NCI-H2081 (cell line): ENCODE data around the gene BICRA.
"Not testable (repeated sequence)": the region's sequence is repeated elsewhere in the genome, so short reads cannot be mapped to it uniquely, and the experiment has no call there.

ENCODE experiments used
- DNase-seq, 2 experiments: peaks; one replicate each; lab custom pipeline; 2025; lab: John Stamatoyannopoulos, UW

Gene BICRA

DNA sequence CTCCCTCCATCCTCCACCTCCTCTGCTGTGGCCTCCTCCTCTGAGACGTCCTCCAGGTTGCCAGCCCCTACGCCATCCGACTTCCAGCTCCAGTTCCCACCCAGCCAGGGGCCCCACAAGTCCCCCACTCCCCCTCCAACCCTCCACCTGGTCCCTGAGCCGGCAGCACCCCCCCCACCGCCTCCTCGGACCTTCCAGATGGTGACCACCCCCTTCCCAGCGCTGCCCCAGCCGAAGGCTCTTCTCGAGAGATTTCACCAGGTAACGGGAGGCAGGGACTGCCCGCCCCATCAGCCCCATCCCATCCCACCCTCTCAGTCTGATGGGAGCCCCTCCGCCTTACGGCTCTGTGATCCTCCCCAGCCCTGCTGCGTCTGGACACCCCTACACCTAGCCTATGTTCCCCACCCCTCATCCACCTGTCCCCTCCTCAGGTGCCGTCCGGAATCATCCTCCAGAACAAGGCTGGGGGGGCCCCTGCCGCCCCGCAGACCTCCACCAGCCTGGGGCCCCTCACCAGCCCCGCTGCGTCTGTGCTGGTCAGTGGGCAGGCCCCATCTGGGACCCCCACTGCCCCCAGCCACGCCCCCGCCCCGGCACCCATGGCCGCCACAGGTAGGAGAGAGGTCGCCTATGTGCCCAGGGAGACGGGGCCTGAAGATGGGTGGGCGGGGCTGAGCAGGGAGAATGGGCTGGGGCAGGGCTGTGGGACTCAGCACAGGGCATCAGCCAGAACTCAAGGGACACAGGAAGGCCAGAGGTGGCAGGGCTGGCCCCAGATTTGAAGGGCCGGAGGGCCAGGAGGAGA, 85.7 kb downstream of the BICRA start:
- DNase-seq, result no peak

DNA sequence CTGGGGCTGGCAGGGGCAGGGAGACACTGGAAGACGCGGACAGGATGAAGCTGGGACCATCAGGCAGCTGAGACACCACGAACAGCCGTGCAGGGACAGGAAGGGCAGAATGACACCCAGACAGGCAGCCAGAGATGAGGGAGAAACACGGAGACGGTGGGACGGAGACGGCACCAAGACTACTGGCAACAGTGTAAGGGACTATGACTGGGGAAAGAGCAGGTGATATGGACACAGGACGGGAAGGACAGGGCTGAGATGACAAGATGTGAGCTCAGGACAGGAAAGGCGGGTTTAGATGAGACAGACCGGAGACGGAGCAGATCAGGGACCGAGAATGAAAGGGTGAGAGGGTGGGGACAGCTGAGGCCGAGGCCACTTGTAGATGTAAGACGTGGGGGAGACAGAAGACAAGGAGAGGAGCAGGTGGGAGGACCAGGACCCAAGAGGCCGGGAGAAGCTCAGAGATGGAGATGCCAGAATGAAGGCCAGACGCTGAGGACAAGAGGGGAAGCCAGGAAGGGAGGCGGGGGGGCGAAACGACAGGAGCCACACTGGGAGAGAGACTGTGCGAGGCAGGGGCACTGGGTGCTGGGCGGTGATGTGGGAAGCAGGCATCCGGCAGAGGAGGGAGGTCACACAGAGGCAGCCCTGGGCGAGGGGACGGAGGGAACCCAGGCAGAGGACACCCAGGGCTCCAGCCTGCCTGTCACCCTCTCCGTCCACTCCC, 86.8 kb downstream of the BICRA start:
- no peak for DNase-seq

DNA sequence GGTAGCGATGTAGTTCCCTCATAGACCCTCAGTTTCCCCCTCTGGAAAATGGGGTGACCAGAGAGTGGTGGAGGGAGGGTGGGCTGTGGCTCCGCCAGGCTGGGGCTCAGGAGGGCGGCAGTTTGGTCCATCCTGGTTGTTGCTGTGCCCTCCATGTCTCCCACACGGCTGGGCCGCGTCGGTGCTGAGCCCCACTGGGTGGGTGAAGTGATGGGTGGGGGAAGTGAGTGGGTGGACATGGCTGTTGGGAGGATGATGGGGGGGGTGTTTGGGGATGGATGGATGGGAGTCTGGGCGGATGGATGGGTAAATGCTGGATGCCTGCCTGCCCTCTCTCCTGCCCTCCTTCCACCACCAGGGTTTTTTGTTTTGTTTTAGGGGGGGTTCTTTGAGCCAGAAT, 87.7 kb downstream of the BICRA start:
- no peak for DNase-seq

GRCh38 chr19:47697863-47698609, 89.1 kb downstream of the BICRA start:
- DNase-seq, result peak; percentile 51 to 67

GRCh38 chr19:47698631-47699359, 89.9 kb downstream of the BICRA start:
- no peak for DNase-seq

- peak; percentile 3 to 25 for DNase-seq
These were observed 90.5 kb downstream of the BICRA start for GRCh38 chr19:47699360-47699917.

DNA sequence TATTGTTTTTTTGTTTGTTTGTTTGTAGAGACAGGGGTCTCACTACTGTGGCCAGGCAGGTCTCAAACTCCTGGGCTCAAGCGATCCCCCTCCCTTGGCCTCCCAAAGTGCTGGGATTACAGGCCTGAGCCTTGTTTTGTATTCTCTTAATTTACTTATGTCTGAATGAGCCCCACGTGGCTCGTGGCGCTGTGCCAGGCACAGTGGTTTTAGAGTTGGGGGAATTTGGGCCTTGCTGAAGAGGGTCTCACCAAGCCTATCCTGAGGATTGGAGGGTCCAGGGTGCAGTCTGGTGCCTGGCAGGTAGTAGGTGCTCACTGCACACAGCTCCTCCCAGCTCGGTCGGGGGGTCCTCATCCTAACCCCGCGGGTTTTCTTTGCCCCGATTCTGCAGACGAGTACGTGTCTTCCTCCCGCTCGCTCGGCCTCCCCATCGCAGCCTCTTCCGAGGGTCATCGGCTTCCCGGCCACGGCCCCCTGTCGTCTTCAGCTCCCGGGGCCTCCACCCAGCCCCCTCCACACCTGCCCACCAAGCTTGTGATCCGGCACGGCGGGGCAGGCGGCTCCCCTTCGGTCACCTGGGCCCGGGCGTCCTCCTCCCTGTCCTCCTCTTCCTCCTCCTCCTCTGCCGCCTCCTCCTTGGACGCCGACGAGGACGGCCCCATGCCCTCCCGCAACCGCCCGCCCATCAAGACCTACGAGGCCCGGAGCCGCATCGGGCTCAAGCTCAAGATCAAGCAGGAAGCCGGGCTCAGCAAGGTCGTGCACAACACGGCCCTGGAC, 92.2 kb downstream of the BICRA start:
- DNase-seq, result no peak

- no peak for DNase-seq
These were observed 93.0 kb downstream of the BICRA start for GRCh38 chr19:47701717-47702552.

DNA sequence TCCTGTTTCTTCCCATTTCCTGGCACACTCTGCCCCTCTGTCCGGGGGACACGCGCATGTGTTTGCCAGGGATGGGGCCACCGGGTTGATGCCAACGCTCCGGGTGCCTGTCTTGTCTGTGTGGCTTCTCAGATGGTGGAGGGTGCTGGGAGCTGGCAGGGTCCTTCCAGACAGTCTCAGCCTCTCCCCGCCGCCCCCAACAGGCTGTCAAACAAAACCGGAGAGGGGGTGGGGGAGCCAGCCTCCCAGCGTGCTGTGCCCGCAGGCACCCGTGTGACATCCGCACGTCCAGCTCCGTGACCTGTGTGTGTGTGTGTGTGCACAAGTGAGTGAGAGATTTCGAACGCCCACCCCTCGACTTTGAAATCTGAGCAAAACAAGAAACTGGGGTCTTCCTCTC, 93.7 kb downstream of the BICRA start:
- DNase-seq, result no peak

GRCh38 chr19:47703301-47703700, 94.4 kb downstream of the BICRA start:
- no peak for DNase-seq

GRCh38 chr19:47704024-47704423, 95.1 kb downstream of the BICRA start:
- no peak for DNase-seq

GRCh38 chr19:47704656-47705055, 95.7 kb downstream of the BICRA start:
- DNase-seq, result no peak

GRCh38 chr19:47707135-47707925, 98.4 kb downstream of the BICRA start:
- peak; percentile 73 to 75 for DNase-seq

- no peak for DNase-seq
These were observed 102.8 kb downstream of the BICRA start for GRCh38 chr19:47711652-47712242.

- no peak for DNase-seq
These were observed 104.4 kb downstream of the BICRA start, which contains the start of gene EHD2 for GRCh38 chr19:47713046-47714021. Gene EHD2, plus strand, starts transcription at chr19:47713422. Its CDS starts 3,191 bp downstream, at chr19:47716613.

DNA sequence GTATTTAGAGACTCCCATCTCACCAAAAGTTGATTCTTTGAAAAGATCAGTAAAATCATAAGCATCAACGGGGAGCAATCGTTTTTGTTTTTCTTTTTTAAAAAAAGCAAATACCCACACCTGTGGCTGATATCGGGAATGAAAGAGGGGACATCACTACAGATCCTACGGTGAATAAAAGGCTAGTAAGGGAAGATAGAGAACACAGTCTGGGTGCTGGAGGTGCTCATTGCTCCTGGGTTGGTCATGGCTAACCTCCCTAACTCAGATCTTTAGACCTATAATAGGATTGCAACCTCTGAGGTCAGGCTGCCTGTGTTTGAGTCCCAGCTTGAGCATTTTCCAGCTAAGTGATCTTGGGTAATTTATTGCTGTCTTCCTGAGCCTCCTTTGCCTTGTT, 105.4 kb downstream of the BICRA start:
- no peak for DNase-seq

GRCh38 chr19:47714855-47715254, 105.9 kb downstream of the BICRA start:
- DNase-seq, result not testable (repeated sequence)
